22Rv1 (cell line): ENCODE measurements around the gene OR52A5.

Experiments
- CTCF ChIP-seq: fragments of 450-650 bp; IDR thresholded peaks from 2 replicates; pipeline ENCODE4 v1.5.1; 2017; ENCODE audit warnings: mild to moderate bottlenecking
- ZFX ChIP-seq: fragments of 450-650 bp; IDR thresholded peaks from 2 replicates; pipeline ENCODE4 v1.6.1; 2017; ENCODE audit warnings: antibody characterized with exemption, borderline replicate concordance

DNA sequence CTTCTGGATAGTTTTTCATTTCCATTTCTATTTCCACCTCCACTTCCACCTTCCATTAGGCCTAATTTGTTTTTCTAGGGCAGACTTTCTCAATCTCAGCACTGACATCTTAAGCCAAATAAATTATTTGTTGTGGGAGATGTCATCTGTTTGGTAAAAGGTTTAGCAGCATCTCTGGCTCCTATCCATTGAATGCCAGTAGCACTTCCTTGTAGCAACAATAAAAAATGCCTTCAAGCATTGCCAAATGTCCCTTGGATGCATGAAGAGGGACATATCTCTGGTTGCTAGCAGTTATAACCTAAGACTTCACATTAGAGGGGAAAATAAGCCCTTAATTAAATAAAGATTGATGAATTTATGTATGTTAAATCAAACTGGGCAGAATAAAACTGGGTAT, 1.9 kb downstream of the OR52A5 start:
- no peak for TF ChIP-seq CTCF
- TF ChIP-seq ZFX = no peak
